Fibroblast of the aortic adventitia (primary cell): ENCODE results near the gene POU6F1. TPM values are rescaled to one million over a fixed set of nuclear protein-coding genes. Genes with fewer than 3 reads are reported as not detected.

Source experiments
- DNase-seq: peaks from one replicate; pipeline ENCODE4 v3.0.0-alpha.2; 2010; ENCODE audit warnings: low read depth
- H3K4me3 ChIP-seq: 2 replicates; pipeline ENCODE4 v1.5.1; 2011; ENCODE audit warnings: low read depth, mild to moderate bottlenecking, control low read depth, low read length, moderate library complexity
- total RNA-seq: library from RNA; depleted of rRNA; stranded (reverse); fragments of >200 nt; gene quantifications from 2 replicates; pipeline ENCODE4 v1.2.3, GENCODE V29; 2012; ENCODE audit warnings: low replicate concordance
- TF ChIP-seq, protein P1 (sequence below): IDR thresholded peaks from 2 replicates; pipeline ENCODE4 v1.5.1; 2011; ENCODE audit warnings: mild to moderate bottlenecking, low read length, control low read depth, inconsistent platforms; ENCODE audit not compliant: insufficient read depth

Gene POU6F1
- total RNA-seq, 1 donor, result 5.7 TPM

DNA sequence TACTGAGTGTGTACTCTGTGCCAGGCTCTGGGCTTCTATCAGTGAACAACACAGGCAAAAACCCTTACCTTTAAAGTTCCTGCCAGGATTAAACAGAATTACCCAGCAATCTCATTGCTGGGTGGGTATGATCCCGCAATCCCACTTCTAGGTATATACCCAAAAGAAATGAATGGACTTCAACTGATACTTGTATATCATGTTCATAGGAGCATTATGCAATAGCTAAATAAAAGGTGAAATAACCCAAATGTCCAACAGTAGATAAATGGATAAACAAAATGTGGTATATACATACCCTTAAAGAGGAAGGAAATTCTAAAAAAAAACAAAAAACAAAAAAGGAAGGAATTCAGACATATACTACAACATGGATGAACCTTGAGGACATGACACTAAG is 35.4 kb upstream of the POU6F1 start:
- no peak overlapping the region for H3K4me3 ChIP-seq
- no peak for DNase-seq
- TF ChIP-seq, protein P1, sequence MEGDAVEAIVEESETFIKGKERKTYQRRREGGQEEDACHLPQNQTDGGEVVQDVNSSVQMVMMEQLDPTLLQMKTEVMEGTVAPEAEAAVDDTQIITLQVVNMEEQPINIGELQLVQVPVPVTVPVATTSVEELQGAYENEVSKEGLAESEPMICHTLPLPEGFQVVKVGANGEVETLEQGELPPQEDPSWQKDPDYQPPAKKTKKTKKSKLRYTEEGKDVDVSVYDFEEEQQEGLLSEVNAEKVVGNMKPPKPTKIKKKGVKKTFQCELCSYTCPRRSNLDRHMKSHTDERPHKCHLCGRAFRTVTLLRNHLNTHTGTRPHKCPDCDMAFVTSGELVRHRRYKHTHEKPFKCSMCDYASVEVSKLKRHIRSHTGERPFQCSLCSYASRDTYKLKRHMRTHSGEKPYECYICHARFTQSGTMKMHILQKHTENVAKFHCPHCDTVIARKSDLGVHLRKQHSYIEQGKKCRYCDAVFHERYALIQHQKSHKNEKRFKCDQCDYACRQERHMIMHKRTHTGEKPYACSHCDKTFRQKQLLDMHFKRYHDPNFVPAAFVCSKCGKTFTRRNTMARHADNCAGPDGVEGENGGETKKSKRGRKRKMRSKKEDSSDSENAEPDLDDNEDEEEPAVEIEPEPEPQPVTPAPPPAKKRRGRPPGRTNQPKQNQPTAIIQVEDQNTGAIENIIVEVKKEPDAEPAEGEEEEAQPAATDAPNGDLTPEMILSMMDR, result no peak

DNA sequence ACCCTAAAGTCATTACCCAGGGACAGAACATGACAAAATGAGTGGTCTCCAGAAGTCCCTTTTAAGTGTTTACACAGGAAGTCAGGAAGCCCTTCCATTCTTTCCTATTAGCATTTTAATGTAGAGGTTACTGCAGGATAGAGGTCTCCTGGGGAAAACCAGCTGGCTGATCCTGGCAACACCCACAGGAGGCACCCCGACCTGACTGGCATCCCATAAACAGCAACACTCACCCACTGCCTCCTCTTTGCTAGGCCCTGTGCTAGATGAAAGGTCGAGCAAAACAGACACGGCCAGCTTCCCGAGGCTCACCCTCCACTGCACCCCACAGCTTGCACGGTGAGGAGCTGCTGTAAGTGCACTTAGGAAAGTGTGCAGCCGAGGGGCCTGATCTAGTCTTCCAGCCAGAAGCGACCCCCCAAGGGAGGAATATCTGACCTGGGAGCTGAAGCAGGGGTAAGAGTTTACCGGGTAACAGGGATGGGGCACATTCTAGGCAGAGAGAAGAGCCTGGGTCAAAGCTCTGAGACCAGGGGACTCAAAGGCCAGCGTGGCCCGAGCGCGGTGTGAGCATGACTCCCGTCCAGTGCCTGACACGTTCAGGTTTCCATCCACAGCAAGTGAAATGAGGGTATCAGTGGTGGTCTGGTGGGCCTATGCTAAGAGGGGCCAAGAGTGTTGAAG is 29.8 kb upstream of the POU6F1 start:
- TF ChIP-seq, protein P1, result no peak
- DNase-seq, result no peak

DNA sequence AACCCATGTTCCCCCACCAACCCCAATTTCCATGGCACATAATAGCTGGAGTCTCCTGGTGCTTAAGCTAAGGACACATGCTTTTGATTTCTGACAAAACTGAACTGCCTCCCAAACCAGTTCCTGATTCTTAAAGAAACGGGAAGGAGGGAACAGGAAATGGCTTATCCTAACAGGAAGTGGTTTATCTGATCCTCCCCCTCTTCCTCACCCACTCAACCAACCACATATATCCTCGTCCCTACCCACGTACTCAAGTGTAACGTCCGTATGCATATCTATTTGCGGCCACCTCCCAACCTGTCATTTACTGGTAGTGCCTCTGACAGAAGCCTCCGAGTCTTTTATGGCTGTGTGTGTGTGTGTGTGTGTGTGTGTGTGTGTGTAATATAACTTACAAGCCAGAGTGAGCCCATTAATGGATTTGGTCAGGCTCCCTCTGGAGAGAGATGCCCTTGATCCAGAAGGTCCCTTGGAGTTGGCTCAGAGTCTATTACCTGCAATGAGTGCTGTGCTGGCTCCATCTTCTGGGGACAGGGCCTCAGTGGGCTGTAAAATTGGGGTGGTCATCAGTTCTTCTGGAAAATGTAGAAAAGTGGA is 28.5 kb upstream of the POU6F1 start:
- no peak overlapping the region for H3K4me3 ChIP-seq
- TF ChIP-seq, protein P1, result no peak
- DNase-seq, result peak; percentile 56

More for the DNA sequence above, 29.8 kb upstream of the POU6F1 start:
- H3K4me3 ChIP-seq, result no peak overlapping the region

- TF ChIP-seq, protein P1, result no peak
- no peak overlapping the region for H3K4me3 ChIP-seq
- no peak for DNase-seq
Observed at GRCh38 chr12:51245476-51246253, 27.8 kb upstream of the POU6F1 start.

- DNase-seq, result no peak
- H3K4me3 ChIP-seq, result no peak overlapping the region
- TF ChIP-seq, protein P1, result no peak
Observed at GRCh38 chr12:51244269-51244668, 26.4 kb upstream of the POU6F1 start.

DNA sequence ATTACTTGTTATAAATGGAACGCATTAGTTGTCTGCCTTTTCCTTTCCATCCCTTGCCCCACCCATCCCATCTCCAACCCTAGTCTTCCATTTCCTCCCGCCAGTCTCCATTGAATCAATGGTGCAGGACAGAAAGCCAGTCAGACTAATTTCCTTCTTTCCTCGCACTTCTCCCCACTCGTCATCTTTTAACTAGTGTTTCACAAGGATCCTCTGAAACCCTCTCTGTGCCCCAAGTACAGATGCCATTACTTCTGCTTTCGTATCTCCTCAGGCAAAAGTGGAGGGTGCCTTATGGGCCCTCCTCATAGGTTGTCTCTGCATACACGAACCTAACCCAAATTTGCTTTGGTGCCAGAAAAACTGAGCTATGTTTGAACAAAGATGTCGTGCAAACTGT is 25.0 kb upstream of the POU6F1 start:
- DNase-seq, result no peak
- TF ChIP-seq, protein P1, result no peak
- H3K4me3 ChIP-seq, result no peak overlapping the region
